ENCODE measurements around the gene NHEJ1. TPM values are rescaled to one million over a fixed set of nuclear protein-coding genes. Genes with fewer than 3 reads are reported as not detected.

The NHEJ1 gene
- total RNA-seq, 2 experiments from 2014 or later = 7.2 to 8.5 TPM

GRCh38 chr2:219042157-219042556, 118.5 kb downstream of the NHEJ1 start:
- no peak overlapping the region for H3K27ac ChIP-seq (ENCODE audit: low read depth in 1 of 2, low read length in 2 of 2)
- TF ChIP-seq CTCF (IDR thresholded peaks at IDR 0.05) = no peak
- H3K4me3 ChIP-seq (ENCODE audit: low read length) = no peak overlapping the region
- Mint-ChIP-seq H3K4me3 (no peak overlapping the region), H3K36me3 (ENCODE audit: low read depth) (no peaks in the 10 kb centered on the region), H3K27ac (no peak overlapping the region), H3K4me1 (ENCODE audit: low read depth) (peaks cover 11% of the 10 kb centered on the region), H3K9me3 (no peaks in the 10 kb centered on the region), H3K27me3 (peaks cover 86% of the 10 kb centered on the region)
- DNase-seq (no peak), ATAC-seq (ENCODE audit: poor library complexity) (no peak)
- H3K27me3 ChIP-seq (ENCODE audit: control insufficient read depth in 1 of 2, insufficient read depth in 2 of 2, low read length in 2 of 2) = peaks cover 41 to 67% of the 10 kb centered on the region in 2 experiments
- CTCF ChIA-PET = interaction anchor here (1.4 to 1.7 kb wide), 2 partner anchors 13 to 16 kb away, joined by 4 to 7 read pairs; no protein-coding TSS in a partner anchor
- intact Hi-C loops (cut with DNase I, micrococcal nuclease) = no loop called here
- POLR2A ChIA-PET = no interaction called here
- H3K36me3 ChIP-seq (ENCODE audit: insufficient read depth, low read length) = no peaks in the 10 kb centered on the region
- peaks cover 0 to 10% of the 10 kb centered on the region in 2 experiments for H3K9me3 ChIP-seq (ENCODE audit: control insufficient read depth in 1 of 2, insufficient read depth in 1 of 2, low read length in 2 of 2)
- peaks cover 5% of the 10 kb centered on the region for H3K4me1 ChIP-seq (ENCODE audit: insufficient read depth, low read length)

GRCh38 chr2:219041252-219041651, 119.4 kb downstream of the NHEJ1 start, which contains the start of gene CFAP65:
TSS of gene CFAP65 (minus strand) at chr2:219041516. CDS start at chr2:219039048, 2,468 bp downstream.
- Mint-ChIP-seq H3K27me3 (peaks cover 84% of the 10 kb centered on the region), H3K27ac (no peak within 1 kb of the TSS), H3K4me1 (ENCODE audit: low read depth) (peaks cover 11% of the 10 kb centered on the region), H3K9me3 (no peaks in the 10 kb centered on the region), H3K4me3 (peak within 1 kb of the TSS; percentile 49), H3K36me3 (ENCODE audit: low read depth) (no peaks in the 10 kb centered on the region)
- Histone ChIP-seq H3K9me3 (ENCODE audit: control insufficient read depth in 1 of 2, insufficient read depth in 1 of 2, low read length in 2 of 2) (peaks cover 0 to 10% of the 10 kb centered on the region in 2 experiments), H3K27ac (ENCODE audit: low read depth in 1 of 2, low read length in 2 of 2) (no peak within 1 kb of the TSS), H3K36me3 (ENCODE audit: insufficient read depth, low read length) (no peaks in the 10 kb centered on the region), H3K27me3 (ENCODE audit: control insufficient read depth in 1 of 2, insufficient read depth in 2 of 2, low read length in 2 of 2) (peaks cover 41 to 60% of the 10 kb centered on the region in 2 experiments), H3K4me3 (ENCODE audit: low read length) (no peak within 1 kb of the TSS), H3K4me1 (ENCODE audit: insufficient read depth, low read length) (peaks cover 5% of the 10 kb centered on the region)
- DNase-seq = peak in 5 of 14 experiments; percentile 10 to 44 (median 30)
- CTCF ChIA-PET = interaction anchor here (1.7 kb wide), 1 partner anchor 12 kb away, joined by 7 read pairs; no protein-coding TSS in a partner anchor
- intact Hi-C loops (cut with DNase I, micrococcal nuclease) = no loop called here
- ATAC-seq (ENCODE audit: poor library complexity) = peak; percentile 49
- POLR2A ChIA-PET = interaction anchor here (0.9 kb wide), 1 partner anchor 18 kb away, joined by 4 read pairs; no protein-coding TSS in a partner anchor
- TF ChIP-seq CTCF (IDR thresholded peaks at IDR 0.05) = no peak

- DNase-seq (no peak), ATAC-seq (ENCODE audit: poor library complexity) (no peak)
- H3K4me1 Mint-ChIP-seq (ENCODE audit: low read depth) = peaks cover 11% of the 10 kb centered on the region
- Histone ChIP-seq H3K4me3 (ENCODE audit: low read length) (no peak overlapping the region), H3K36me3 (ENCODE audit: insufficient read depth, low read length) (no peaks in the 10 kb centered on the region), H3K27ac (ENCODE audit: low read depth in 1 of 2, low read length in 2 of 2) (no peak overlapping the region), H3K27me3 (ENCODE audit: control insufficient read depth in 1 of 2, insufficient read depth in 2 of 2, low read length in 2 of 2) (peaks cover 26 to 55% of the 10 kb centered on the region in 2 experiments), H3K9me3 (ENCODE audit: control insufficient read depth in 1 of 2, insufficient read depth in 1 of 2, low read length in 2 of 2) (peaks cover 0 to 7% of the 10 kb centered on the region in 2 experiments), H3K4me1 (ENCODE audit: insufficient read depth, low read length) (peaks cover 5% of the 10 kb centered on the region)
- H3K4me3 Mint-ChIP-seq = no peak overlapping the region
- no peak overlapping the region for H3K27ac Mint-ChIP-seq
- intact Hi-C loops (cut with DNase I, micrococcal nuclease) = no loop called here
- ChIA-PET CTCF (no interaction called here), POLR2A (no interaction called here)
- no peaks in the 10 kb centered on the region for H3K9me3 Mint-ChIP-seq
- TF ChIP-seq CTCF (IDR thresholded peaks at IDR 0.05) = no peak
- no peaks in the 10 kb centered on the region for H3K36me3 Mint-ChIP-seq (ENCODE audit: low read depth)
- H3K27me3 Mint-ChIP-seq = peaks cover 85% of the 10 kb centered on the region
These were observed 122.0 kb downstream of the NHEJ1 start for GRCh38 chr2:219038600-219038999.
